NCI-H82 treated with DMSO at 0.1 percent for 48 hours (cell line): ENCODE data around the gene GRIK3.
"Not testable (repeated sequence)": the region's sequence is repeated elsewhere in the genome, so short reads cannot be mapped to it uniquely, and the experiment has no call there.

Experiments
- DNase-seq: peaks from one replicate; lab custom pipeline; 2025; ENCODE audit not compliant: unreplicated experiment; lab: John Stamatoyannopoulos, UW

Gene GRIK3

GRCh38 chr1:36771240-36771639, 263.1 kb downstream of the GRIK3 start:
- DNase-seq = no peak

- DNase-seq = peak; percentile 99
These were observed 264.2 kb downstream of the GRIK3 start for GRCh38 chr1:36769886-36770830.

- DNase-seq = no peak
These were observed 265.7 kb downstream of the GRIK3 start for GRCh38 chr1:36768486-36769178.

GRCh38 chr1:36767429-36767828, 266.9 kb downstream of the GRIK3 start:
- DNase-seq = not testable (repeated sequence)

- DNase-seq = no peak
These were observed 267.8 kb downstream of the GRIK3 start for GRCh38 chr1:36766481-36766880.

GRCh38 chr1:36765785-36766300, 268.5 kb downstream of the GRIK3 start:
- DNase-seq = peak; percentile 22

GRCh38 chr1:36764798-36765197, 269.5 kb downstream of the GRIK3 start:
- DNase-seq = peak; percentile 100

- no peak for DNase-seq
These were observed 270.5 kb downstream of the GRIK3 start for GRCh38 chr1:36763771-36764170.

GRCh38 chr1:36762174-36762573, 272.1 kb downstream of the GRIK3 start:
- DNase-seq = no peak

- no peak for DNase-seq
These were observed 273.2 kb downstream of the GRIK3 start for GRCh38 chr1:36761113-36761512.

GRCh38 chr1:36760081-36760480, 274.2 kb downstream of the GRIK3 start:
- DNase-seq = no peak

GRCh38 chr1:36759355-36759754, 275.0 kb downstream of the GRIK3 start:
- DNase-seq = no peak

GRCh38 chr1:36755303-36756230, 278.7 kb downstream of the GRIK3 start:
- DNase-seq = no peak

GRCh38 chr1:36754366-36754765, 279.9 kb downstream of the GRIK3 start:
- no peak for DNase-seq

- no peak for DNase-seq
These were observed 280.9 kb downstream of the GRIK3 start for GRCh38 chr1:36753451-36753850.

GRCh38 chr1:36752891-36753361, 281.4 kb downstream of the GRIK3 start:
- DNase-seq = no peak

GRCh38 chr1:36752431-36752830, 281.9 kb downstream of the GRIK3 start:
- no peak for DNase-seq

GRCh38 chr1:36751525-36751924, 282.8 kb downstream of the GRIK3 start:
- no peak for DNase-seq

GRCh38 chr1:36748466-36748865, 285.8 kb downstream of the GRIK3 start:
- peak; percentile 54 for DNase-seq
